Neural progenitor cell (in vitro differentiated cells): ENCODE measurements around the gene RXRB. TPM values are rescaled to one million over a fixed set of nuclear protein-coding genes. Genes with fewer than 3 reads are reported as not detected.

Experiments used
- DNase-seq: peaks from one replicate; pipeline ENCODE4 v3.0.0-alpha.2; 2016; ENCODE audit warnings: low spot score
- H2AFZ ChIP-seq: fragments of 200-600 bp; sonication (generic); replicated peaks from 2 replicates; pipeline ENCODE4 v1.6.1; 2016; ENCODE audit warnings: antibody characterized with exemption
- H3F3A ChIP-seq: fragments of 200-600 bp; sonication (generic); 2 replicates; pipeline ENCODE4 v1.6.1; 2016; ENCODE audit warnings: antibody characterized with exemption, low read depth
- H3K27ac ChIP-seq: fragments of 200-600 bp; sonication (generic); 2 replicates; pipeline ENCODE4 v1.5.1; 2016; ENCODE audit warnings: mild to moderate bottlenecking
- H3K27me3 ChIP-seq: fragments of 200-600 bp; sonication (generic); 2 replicates; pipeline ENCODE4 v1.6.1; 2016; ENCODE audit warnings: mild to moderate bottlenecking, moderate library complexity
- H3K36me3 ChIP-seq: fragments of 200-600 bp; sonication (generic); 2 replicates; pipeline ENCODE4 v1.5.1; 2016
- H3K4me1 ChIP-seq: fragments of 200-600 bp; sonication (generic); 2 replicates; pipeline ENCODE4 v1.6.1; 2016; ENCODE audit warnings: mixed run types
- H3K4me2 ChIP-seq: fragments of 200-600 bp; sonication (generic); 2 replicates; pipeline ENCODE4 v1.6.1; 2016
- H3K4me3 ChIP-seq: fragments of 200-600 bp; sonication (generic); 2 replicates; pipeline ENCODE4 v1.5.1; 2016
- H3K79me2 ChIP-seq: fragments of 200-600 bp; sonication (generic); 2 replicates; pipeline ENCODE4 v1.6.1; 2016; ENCODE audit warnings: low read depth
- H3K9ac ChIP-seq: fragments of 200-600 bp; sonication (generic); 2 replicates; pipeline ENCODE4 v1.6.1; 2016
- H3K9me3 ChIP-seq: fragments of 200-600 bp; sonication (generic); 2 replicates; pipeline ENCODE4 v1.5.1; 2016; ENCODE audit warnings: low read depth
- H4K20me1 ChIP-seq: fragments of 200-600 bp; sonication (generic); 2 replicates; pipeline ENCODE4 v1.6.1; 2016; ENCODE audit warnings: low read depth
- H3K27ac Mint-ChIP-seq: 3 replicates; pipeline ENCODE4 v1.8.0; 2021; ENCODE audit warnings: mixed read lengths
- H3K27me3 Mint-ChIP-seq: 2 replicates; pipeline ENCODE4 v1.8.0; 2022; ENCODE audit warnings: low read depth, mild to moderate bottlenecking, inconsistent platforms, moderate library complexity, mixed read lengths; ENCODE audit not compliant: insufficient read depth
- H3K36me3 Mint-ChIP-seq: 3 replicates; pipeline ENCODE4 v1.8.0; 2021; ENCODE audit warnings: mixed read lengths
- H3K4me1 Mint-ChIP-seq: 3 replicates; pipeline ENCODE4 v1.8.0; 2021; ENCODE audit warnings: mixed read lengths
- H3K4me3 Mint-ChIP-seq: 3 replicates; pipeline ENCODE4 v1.8.0; 2021; ENCODE audit warnings: mild to moderate bottlenecking, moderate library complexity, mixed read lengths
- H3K9me3 Mint-ChIP-seq: 3 replicates; pipeline ENCODE4 v1.8.0; 2020; ENCODE audit warnings: mixed read lengths
- CTCF ChIP-seq: fragments of 200-600 bp; sonication (generic); IDR thresholded peaks from 2 replicates; pipeline ENCODE4 v1.5.1; 2017; ENCODE audit warnings: antibody characterized with exemption, mild to moderate bottlenecking
- EZH2 ChIP-seq: fragments of 200-600 bp; sonication (generic); IDR thresholded peaks from 2 replicates; pipeline ENCODE4 v1.6.1; 2017; ENCODE audit warnings: antibody characterized with exemption, mild to moderate bottlenecking, moderate library complexity
- EZH2phosphoT487 ChIP-seq: fragments of 200-600 bp; sonication (generic); IDR thresholded peaks from 2 replicates; pipeline ENCODE4 v1.6.1; 2017; ENCODE audit warnings: antibody characterized with exemption
- total RNA-seq: library from RNA; depleted of rRNA; stranded (reverse); fragments of >200 nt; gene quantifications from 2 replicates; pipeline ENCODE4 v1.2.3, GENCODE V29; 2015; ENCODE audit warnings: low replicate concordance

RXRB gene
- total RNA-seq, 1 donor from 2014 or later, result 10.2 TPM

- no peaks in the 10 kb centered on the region for H3K9me3 ChIP-seq
- H3K4me1 ChIP-seq, result no peaks in the 10 kb centered on the region
- Mint-ChIP-seq H3K36me3 (no peaks in the 10 kb centered on the region), H3K27ac (no peak overlapping the region), H3K27me3 (peaks cover 16% of the 10 kb centered on the region), H3K4me1 (peaks cover 16% of the 10 kb centered on the region), H3K9me3 (no peaks in the 10 kb centered on the region), H3K4me3 (no peak overlapping the region)
- H3K79me2 ChIP-seq, result no peaks in the 10 kb centered on the region
- H2AFZ ChIP-seq, result no peak overlapping the region
- no peak overlapping the region for H3K27ac ChIP-seq
- peaks cover 18% of the 10 kb centered on the region for H3K27me3 ChIP-seq
- H3K36me3 ChIP-seq, result no peaks in the 10 kb centered on the region
- no peak for TF ChIP-seq EZH2phosphoT487
- no peak for TF ChIP-seq EZH2
- no peak for TF ChIP-seq CTCF
- no peaks in the 10 kb centered on the region for H3F3A ChIP-seq
- no peak for DNase-seq
- H3K9ac ChIP-seq, result no peak overlapping the region
- no peak overlapping the region for H3K4me3 ChIP-seq
- no peak overlapping the region for H3K4me2 ChIP-seq
- H4K20me1 ChIP-seq, result no peaks in the 10 kb centered on the region
Measured at GRCh38 chr6:33163540-33163939, 36.9 kb downstream of the RXRB start.

- Histone ChIP-seq H2AFZ (peak overlapping the region; percentile 96), H3K9ac (no peak overlapping the region), H3K36me3 (no peaks in the 10 kb centered on the region), H3K4me1 (no peaks in the 10 kb centered on the region), H3K4me2 (peak overlapping the region; percentile 87), H3K4me3 (peak overlapping the region; percentile 57), H3K9me3 (no peaks in the 10 kb centered on the region), H3F3A (no peaks in the 10 kb centered on the region), H3K27me3 (peaks cover 18% of the 10 kb centered on the region), H3K27ac (no peak overlapping the region), H4K20me1 (no peaks in the 10 kb centered on the region), H3K79me2 (no peaks in the 10 kb centered on the region)
- Mint-ChIP-seq H3K4me1 (peaks cover 16% of the 10 kb centered on the region), H3K27me3 (peaks cover 16% of the 10 kb centered on the region), H3K36me3 (no peaks in the 10 kb centered on the region), H3K27ac (peak overlapping the region; percentile 82), H3K9me3 (no peaks in the 10 kb centered on the region), H3K4me3 (peak overlapping the region; percentile 80)
- TF ChIP-seq EZH2, result peak; percentile 54
- TF ChIP-seq EZH2phosphoT487, result no peak
- peak; percentile 87 for TF ChIP-seq CTCF
- DNase-seq, result peak; percentile 80
Measured at GRCh38 chr6:33161354-33162331, 38.8 kb downstream of the RXRB start.

- Histone ChIP-seq H3K36me3 (no peaks in the 10 kb centered on the region), H4K20me1 (no peaks in the 10 kb centered on the region), H2AFZ (peak overlapping the region; percentile 96), H3K9ac (no peak overlapping the region), H3K4me1 (no peaks in the 10 kb centered on the region), H3K9me3 (no peaks in the 10 kb centered on the region), H3K4me2 (peak overlapping the region; percentile 87), H3K79me2 (no peaks in the 10 kb centered on the region), H3F3A (no peaks in the 10 kb centered on the region), H3K27ac (no peak overlapping the region), H3K4me3 (no peak overlapping the region), H3K27me3 (peaks cover 18% of the 10 kb centered on the region)
- Mint-ChIP-seq H3K36me3 (no peaks in the 10 kb centered on the region), H3K27ac (peak overlapping the region; percentile 7), H3K9me3 (no peaks in the 10 kb centered on the region), H3K4me3 (peak overlapping the region; percentile 80), H3K4me1 (peaks cover 16% of the 10 kb centered on the region), H3K27me3 (peaks cover 16% of the 10 kb centered on the region)
- DNase-seq, result no peak
- TF ChIP-seq EZH2phosphoT487 (no peak), EZH2 (no peak), CTCF (no peak)
Measured at GRCh38 chr6:33160728-33161344, 39.6 kb downstream of the RXRB start.
